Measurements from ENCODE around the gene AMOTL1. TPM values are rescaled to one million over a fixed set of nuclear protein-coding genes. Genes with fewer than 3 reads are reported as not detected.

Gene AMOTL1
- total RNA-seq, 1 donor from 2014 or later: 22.6 TPM

- H3K79me2 ChIP-seq (ENCODE audit: low read depth): no peaks in the 10 kb centered on the region
- H3K9ac ChIP-seq: no peak overlapping the region
- H3K27me3 ChIP-seq: no peaks in the 10 kb centered on the region
- H3K9me3 ChIP-seq (ENCODE audit: low read depth): no peaks in the 10 kb centered on the region
- no peaks in the 10 kb centered on the region for H3K36me3 ChIP-seq
- H3K4me2 ChIP-seq: no peak overlapping the region
- no peaks in the 10 kb centered on the region for H3F3A ChIP-seq (ENCODE audit: low read depth)
- TF ChIP-seq EZH2phosphoT487 (IDR thresholded peaks at IDR 0.05) (no peak), EZH2 (IDR thresholded peaks at IDR 0.05) (no peak), CTCF (IDR thresholded peaks at IDR 0.05) (no peak)
- H2AFZ ChIP-seq (replicated peaks): no peak overlapping the region
- peaks cover 4% of the 10 kb centered on the region for H3K27me3 Mint-ChIP-seq (ENCODE audit: insufficient read depth, low read depth)
- DNase-seq (ENCODE audit: low spot score): no peak
- no peaks in the 10 kb centered on the region for H3K36me3 Mint-ChIP-seq
- H3K9me3 Mint-ChIP-seq: no peaks in the 10 kb centered on the region
- no peak overlapping the region for H3K4me3 ChIP-seq
- peak overlapping the region; percentile 28 for H3K27ac Mint-ChIP-seq
- H3K4me1 Mint-ChIP-seq: peaks cover 58% of the 10 kb centered on the region
- H3K27ac ChIP-seq: no peak overlapping the region
- H3K4me1 ChIP-seq: peaks cover 13% of the 10 kb centered on the region
- no peaks in the 10 kb centered on the region for H4K20me1 ChIP-seq (ENCODE audit: low read depth)
- H3K4me3 Mint-ChIP-seq: no peak overlapping the region
Observed at GRCh38 chr11:94923004-94923334, 154.8 kb downstream of the AMOTL1 start.

GRCh38 chr11:94924171-94924572, 156.0 kb downstream of the AMOTL1 start:
- peaks cover 13% of the 10 kb centered on the region for H3K4me1 ChIP-seq
- H3K36me3 ChIP-seq: no peaks in the 10 kb centered on the region
- Mint-ChIP-seq H3K4me1 (peaks cover 66% of the 10 kb centered on the region), H3K9me3 (no peaks in the 10 kb centered on the region), H3K4me3 (no peak overlapping the region), H3K27ac (no peak overlapping the region), H3K27me3 (ENCODE audit: insufficient read depth, low read depth) (peaks cover 4% of the 10 kb centered on the region), H3K36me3 (no peaks in the 10 kb centered on the region)
- H3K9ac ChIP-seq: no peak overlapping the region
- H3K79me2 ChIP-seq (ENCODE audit: low read depth): no peaks in the 10 kb centered on the region
- no peak overlapping the region for H3K27ac ChIP-seq
- H2AFZ ChIP-seq (replicated peaks): no peak overlapping the region
- no peak overlapping the region for H3K4me3 ChIP-seq
- H3K9me3 ChIP-seq (ENCODE audit: low read depth): no peaks in the 10 kb centered on the region
- H4K20me1 ChIP-seq (ENCODE audit: low read depth): no peaks in the 10 kb centered on the region
- no peak overlapping the region for H3K4me2 ChIP-seq
- no peak for DNase-seq (ENCODE audit: low spot score)
- H3K27me3 ChIP-seq: no peaks in the 10 kb centered on the region
- no peaks in the 10 kb centered on the region for H3F3A ChIP-seq (ENCODE audit: low read depth)
- TF ChIP-seq CTCF (IDR thresholded peaks at IDR 0.05): no peak
- TF ChIP-seq EZH2phosphoT487 (IDR thresholded peaks at IDR 0.05): no peak
- no peak for TF ChIP-seq EZH2 (IDR thresholded peaks at IDR 0.05)

- no peaks in the 10 kb centered on the region for H3K36me3 Mint-ChIP-seq
- H3K9me3 Mint-ChIP-seq: no peaks in the 10 kb centered on the region
- Histone ChIP-seq H3K9me3 (ENCODE audit: low read depth) (no peaks in the 10 kb centered on the region), H3K36me3 (no peaks in the 10 kb centered on the region), H3K27ac (no peak overlapping the region), H3K9ac (no peak overlapping the region), H3K27me3 (no peaks in the 10 kb centered on the region), H3K4me3 (no peak overlapping the region), H3F3A (ENCODE audit: low read depth) (no peaks in the 10 kb centered on the region), H4K20me1 (ENCODE audit: low read depth) (no peaks in the 10 kb centered on the region), H3K79me2 (ENCODE audit: low read depth) (no peaks in the 10 kb centered on the region), H2AFZ (replicated peaks) (no peak overlapping the region), H3K4me1 (peaks cover 13% of the 10 kb centered on the region), H3K4me2 (no peak overlapping the region)
- DNase-seq (ENCODE audit: low spot score): no peak
- no peak overlapping the region for H3K4me3 Mint-ChIP-seq
- TF ChIP-seq EZH2 (IDR thresholded peaks at IDR 0.05) (no peak), EZH2phosphoT487 (IDR thresholded peaks at IDR 0.05) (no peak), CTCF (IDR thresholded peaks at IDR 0.05) (no peak)
- H3K4me1 Mint-ChIP-seq: peaks cover 68% of the 10 kb centered on the region
- H3K27me3 Mint-ChIP-seq (ENCODE audit: insufficient read depth, low read depth): peaks cover 5% of the 10 kb centered on the region
- peak overlapping the region; percentile 25 for H3K27ac Mint-ChIP-seq
Observed at GRCh38 chr11:94924612-94925011, 156.5 kb downstream of the AMOTL1 start.
